ENCODE results near the gene RABGAP1L. TPM values are rescaled to one million over a fixed set of nuclear protein-coding genes. Genes with fewer than 3 reads are reported as not detected.
"Not testable (repeated sequence)": the region's sequence is repeated elsewhere in the genome, so short reads cannot be mapped to it uniquely, and the experiment has no call there.

The RABGAP1L gene
- total RNA-seq, 4 donors from 2014 or later, result 70.5 to 100 (median 92.6) TPM

GRCh38 chr1:174689524-174689923 lies 530.2 kb downstream of the RABGAP1L start:
- H3K4me3 ChIP-seq (replicated peaks in 1 of 3), result no peak overlapping the region
- WGBS, 2 donors, result 74 to 78% methylated on average over 1 of the region's 1 CpG
- intact Hi-C loops (cut with DNase I), result no loop called here
- no peak for DNase-seq
- no peaks in the 10 kb centered on the region for H3K36me3 ChIP-seq
- H3K4me1 ChIP-seq, result no peaks in the 10 kb centered on the region
- no peak overlapping the region for H3K27ac ChIP-seq
- no peaks in the 10 kb centered on the region for H3K9me3 ChIP-seq
- H3K27me3 ChIP-seq, result no peaks in the 10 kb centered on the region
- TF ChIP-seq CTCF (IDR thresholded peaks at IDR 0.05) (no peak), POLR2A (IDR thresholded peaks at IDR 0.05) (no peak)

- intact Hi-C loops (cut with DNase I), result no loop called here
- DNase-seq, result no peak
Observed at GRCh38 chr1:174690266-174690665, 530.9 kb downstream of the RABGAP1L start.

GRCh38 chr1:174692313-174692712 lies 533.0 kb downstream of the RABGAP1L start:
- no peak for TF ChIP-seq POLR2A (IDR thresholded peaks at IDR 0.05)
- no peak for TF ChIP-seq CTCF (IDR thresholded peaks at IDR 0.05)
- intact Hi-C loops (cut with DNase I), result no loop called here
- 94 to 98% methylated on average over 1 of the region's 1 CpG for WGBS, 2 donors
- Histone ChIP-seq H3K9me3 (no peaks in the 10 kb centered on the region), H3K27me3 (no peaks in the 10 kb centered on the region), H3K4me3 (replicated peaks in 1 of 3) (no peak overlapping the region), H3K27ac (no peak overlapping the region), H3K36me3 (no peaks in the 10 kb centered on the region), H3K4me1 (no peaks in the 10 kb centered on the region)
- DNase-seq, result no peak

More at GRCh38 chr1:174690266-174690665, 530.9 kb downstream of the RABGAP1L start:
- Histone ChIP-seq H3K27ac (no peak overlapping the region), H3K27me3 (no peaks in the 10 kb centered on the region), H3K4me1 (no peaks in the 10 kb centered on the region), H3K4me3 (replicated peaks in 1 of 3) (no peak overlapping the region), H3K36me3 (no peaks in the 10 kb centered on the region), H3K9me3 (no peaks in the 10 kb centered on the region)
- TF ChIP-seq CTCF (IDR thresholded peaks at IDR 0.05) (no peak), POLR2A (IDR thresholded peaks at IDR 0.05) (no peak)

GRCh38 chr1:174693085-174693484 lies 533.8 kb downstream of the RABGAP1L start:
- TF ChIP-seq CTCF (IDR thresholded peaks at IDR 0.05) (no peak), POLR2A (IDR thresholded peaks at IDR 0.05) (no peak)
- intact Hi-C loops (cut with DNase I), result no loop called here
- Histone ChIP-seq H3K27ac (no peak overlapping the region), H3K36me3 (no peaks in the 10 kb centered on the region), H3K27me3 (no peaks in the 10 kb centered on the region), H3K9me3 (no peaks in the 10 kb centered on the region), H3K4me3 (replicated peaks in 1 of 3) (no peak overlapping the region), H3K4me1 (no peaks in the 10 kb centered on the region)
- 75 to 80% methylated on average over 3 of the region's 3 CpGs for WGBS, 2 donors
- no peak for DNase-seq

- H3K9me3 ChIP-seq; H3K27me3 ChIP-seq; H3K4me1 ChIP-seq; H3K36me3 ChIP-seq; H3K27ac ChIP-seq; H3K4me3 ChIP-seq (replicated peaks in 1 of 3); DNase-seq; intact Hi-C loops (cut with DNase I): not testable (repeated sequence)
Observed at GRCh38 chr1:174693539-174693938, 534.2 kb downstream of the RABGAP1L start.

Data from thyroid gland (tissue), 4 donors.